GM13977 (cell line): ENCODE measurements around the gene UNC13B.

Experiments used
- DNase-seq: peaks from one replicate; pipeline ENCODE4 v3.0.0; 2012; ENCODE audit warnings: low spot score
- in situ Hi-C: fragments of 300-500 bp; cut with MboI; formaldehyde crosslinking; loops from one replicate; pipeline ENCODE4 v1.12.0; 2022; ENCODE audit warnings: low sequenced_read_pairs, low pct_unique_long_range_greater_than_20kb, mixed read lengths, inconsistent platforms; ENCODE audit not compliant: unreplicated experiment
- TF ChIP-seq, protein P1 (sequence below): IDR thresholded peaks from 2 replicates; pipeline ENCODE4 v1.5.1; 2012; ENCODE audit warnings: mild to moderate bottlenecking, control low read depth; ENCODE audit not compliant: insufficient read depth; ENCODE audit errors: extremely low read depth, missing control alignments

Gene UNC13B

DNA sequence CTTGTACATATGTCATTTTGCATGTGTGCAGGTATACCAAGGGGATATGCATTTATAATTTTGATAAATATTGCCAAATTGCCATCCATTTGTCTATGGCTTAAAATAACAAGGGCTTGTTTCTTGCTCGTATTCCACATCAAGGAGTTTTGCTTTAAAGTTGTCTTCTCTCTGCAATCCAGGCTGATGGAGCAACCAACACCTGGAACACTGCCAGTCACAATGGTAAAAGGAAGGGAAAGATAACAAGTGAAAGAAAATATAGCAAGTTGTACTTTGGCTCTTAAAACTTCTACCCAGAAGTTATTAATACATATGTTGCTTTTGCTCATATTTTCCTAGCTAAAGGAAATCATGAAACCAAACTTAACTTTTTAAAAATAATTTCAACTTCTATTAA is 156.9 kb downstream of the UNC13B start:
- in situ Hi-C loops: no loop called here

DNA sequence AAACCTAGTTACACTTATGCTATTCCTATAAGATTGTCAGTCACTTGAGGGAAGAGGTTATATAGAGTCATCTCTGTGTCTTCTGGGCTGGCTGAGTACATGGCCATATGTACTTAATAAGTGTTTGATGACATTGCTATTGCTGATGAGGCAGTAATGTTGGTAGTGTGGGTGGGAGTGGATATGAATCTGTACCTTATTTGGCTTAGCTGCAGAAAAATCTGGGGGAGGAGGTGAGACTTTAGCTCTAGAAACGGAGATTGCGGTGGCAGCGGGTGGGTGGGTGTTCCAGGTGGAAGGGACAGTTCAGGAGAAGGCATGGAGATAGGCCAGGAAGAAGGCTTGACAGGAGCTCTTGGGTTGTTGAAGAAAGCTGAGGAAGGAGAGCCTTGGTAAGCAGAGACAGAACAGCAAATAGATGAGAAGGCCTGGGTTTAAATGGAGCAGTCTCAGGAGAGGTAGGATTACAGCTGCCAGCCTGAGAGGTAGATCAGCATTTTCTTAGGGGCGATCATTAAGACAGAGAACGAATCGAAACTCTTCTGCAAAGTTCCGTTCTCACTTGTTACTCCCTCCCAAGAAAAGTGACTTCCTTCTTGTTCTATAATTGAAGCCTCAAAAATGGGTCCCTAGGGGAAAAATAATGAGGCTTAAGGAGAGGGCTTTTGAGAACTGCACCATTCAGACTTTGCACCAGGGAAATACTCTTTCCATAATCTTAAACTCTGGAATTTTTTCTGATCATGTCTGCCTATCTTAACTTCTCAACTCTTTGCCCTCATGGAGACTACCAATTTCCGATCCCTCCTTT is 160.5 kb downstream of the UNC13B start:
- TF ChIP-seq, protein P1, sequence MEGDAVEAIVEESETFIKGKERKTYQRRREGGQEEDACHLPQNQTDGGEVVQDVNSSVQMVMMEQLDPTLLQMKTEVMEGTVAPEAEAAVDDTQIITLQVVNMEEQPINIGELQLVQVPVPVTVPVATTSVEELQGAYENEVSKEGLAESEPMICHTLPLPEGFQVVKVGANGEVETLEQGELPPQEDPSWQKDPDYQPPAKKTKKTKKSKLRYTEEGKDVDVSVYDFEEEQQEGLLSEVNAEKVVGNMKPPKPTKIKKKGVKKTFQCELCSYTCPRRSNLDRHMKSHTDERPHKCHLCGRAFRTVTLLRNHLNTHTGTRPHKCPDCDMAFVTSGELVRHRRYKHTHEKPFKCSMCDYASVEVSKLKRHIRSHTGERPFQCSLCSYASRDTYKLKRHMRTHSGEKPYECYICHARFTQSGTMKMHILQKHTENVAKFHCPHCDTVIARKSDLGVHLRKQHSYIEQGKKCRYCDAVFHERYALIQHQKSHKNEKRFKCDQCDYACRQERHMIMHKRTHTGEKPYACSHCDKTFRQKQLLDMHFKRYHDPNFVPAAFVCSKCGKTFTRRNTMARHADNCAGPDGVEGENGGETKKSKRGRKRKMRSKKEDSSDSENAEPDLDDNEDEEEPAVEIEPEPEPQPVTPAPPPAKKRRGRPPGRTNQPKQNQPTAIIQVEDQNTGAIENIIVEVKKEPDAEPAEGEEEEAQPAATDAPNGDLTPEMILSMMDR: no peak
- in situ Hi-C loops: no loop called here
- DNase-seq: no peak

More for the DNA sequence above, 156.9 kb downstream of the UNC13B start:
- TF ChIP-seq, protein P1: no peak
- no peak for DNase-seq

DNA sequence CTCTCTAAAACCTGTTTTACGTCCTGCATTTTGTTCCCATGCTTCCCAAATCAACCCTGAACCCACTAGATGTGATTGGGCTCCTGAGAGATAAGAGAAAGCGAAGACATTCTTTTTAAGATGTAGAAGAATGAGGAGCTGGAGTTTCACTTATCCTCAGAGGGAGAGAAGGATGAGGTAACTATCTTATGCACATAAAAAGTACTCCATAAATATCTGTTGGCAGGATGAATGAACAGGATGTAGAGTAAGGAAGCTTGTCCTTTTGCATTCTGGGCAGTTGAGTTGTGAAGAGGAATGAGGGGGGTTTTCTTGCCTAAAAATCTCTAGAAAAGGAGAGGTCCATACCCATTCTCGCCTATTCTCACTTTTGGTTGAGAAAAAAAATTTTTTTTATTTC is 163.2 kb downstream of the UNC13B start:
- in situ Hi-C loops: no loop called here
- TF ChIP-seq, protein P1: no peak
- DNase-seq: no peak

DNA sequence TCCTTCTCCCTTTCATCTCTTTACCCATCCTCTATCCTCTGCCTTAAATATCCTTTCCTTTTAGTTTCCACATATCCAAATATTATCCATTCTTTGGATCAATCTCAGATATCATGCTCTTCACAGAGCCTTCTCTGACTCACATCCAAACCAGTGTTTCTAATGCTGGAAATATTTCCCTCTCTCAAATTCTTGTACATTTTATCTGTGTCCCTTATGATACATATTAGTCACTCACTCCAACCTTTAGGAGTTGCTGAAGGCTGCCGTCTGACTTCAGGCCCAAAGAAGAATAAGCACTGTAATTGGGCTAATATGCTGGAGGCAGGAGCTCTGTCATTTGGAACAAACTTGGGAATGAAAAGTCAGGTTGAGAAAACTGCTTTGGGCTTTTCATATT is 171.7 kb downstream of the UNC13B start:
- no peak for DNase-seq
- in situ Hi-C loops: no loop called here
- TF ChIP-seq, protein P1: no peak

DNA sequence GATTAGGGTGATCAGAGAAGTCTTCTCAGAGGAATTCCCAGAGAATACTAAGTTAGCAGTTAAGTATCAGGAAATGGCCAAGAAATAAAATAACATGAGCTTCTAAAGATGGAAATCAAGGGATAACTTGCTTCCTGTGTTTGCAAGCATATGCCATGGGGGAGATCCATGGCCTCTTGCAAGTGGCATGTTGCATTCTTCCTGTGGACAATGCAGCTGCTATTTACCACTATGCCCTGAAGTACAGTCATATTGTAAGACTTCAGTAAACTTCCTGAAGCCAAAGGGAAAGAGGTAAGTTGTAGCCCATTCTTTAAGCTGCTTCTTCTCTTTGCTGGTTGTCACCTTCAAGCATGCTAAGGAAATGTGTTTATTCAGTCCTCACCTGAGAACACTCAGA is 173.4 kb downstream of the UNC13B start:
- in situ Hi-C loops: no loop called here
- TF ChIP-seq, protein P1: no peak
- no peak for DNase-seq

DNA sequence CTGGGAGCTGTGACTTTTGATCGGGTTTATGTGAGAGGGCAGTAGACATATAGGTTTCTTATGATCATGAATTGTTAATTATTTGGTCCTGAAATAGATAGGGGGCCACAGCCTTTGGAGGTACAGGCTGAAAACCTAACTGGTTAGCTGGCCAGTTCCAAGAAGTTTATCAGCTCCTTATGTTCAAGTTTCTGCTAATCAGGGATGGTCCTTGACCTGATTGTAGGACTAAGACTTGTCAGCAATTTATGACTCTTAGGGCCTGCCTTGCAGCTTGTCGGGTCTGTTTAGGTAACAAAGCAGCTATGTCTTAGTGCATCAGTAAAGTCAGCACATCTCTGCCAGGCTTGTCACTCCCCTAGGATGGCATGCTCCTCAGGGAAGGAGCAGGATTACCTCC is 176.3 kb downstream of the UNC13B start:
- DNase-seq: no peak
- TF ChIP-seq, protein P1: no peak
- in situ Hi-C loops: no loop called here
